T-helper 2 cell treated with Interferon-gamma antibody and Interleukin-4, amounts not matched to agents 5 μg/mL and 100 μg/mL, for 36 hours (primary cell): ENCODE results near the gene TNFSF8.

Experiments
- DNase-seq: peaks from one replicate; pipeline ENCODE4 v3.0.0; 2021; ENCODE audit warnings: low spot score
- H3K27ac Mint-ChIP-seq: one replicate; pipeline ENCODE4 v1.8.0; 2021; ENCODE audit warnings: mild to moderate bottlenecking, mixed read lengths
- H3K27me3 Mint-ChIP-seq: one replicate; pipeline ENCODE4 v1.8.0; 2021; ENCODE audit warnings: low read depth, mixed read lengths
- H3K36me3 Mint-ChIP-seq: one replicate; pipeline ENCODE4 v1.8.0; 2021; ENCODE audit warnings: low read depth, mixed read lengths
- H3K4me1 Mint-ChIP-seq: one replicate; pipeline ENCODE4 v1.8.0; 2021; ENCODE audit warnings: low read depth, mixed read lengths
- H3K4me3 Mint-ChIP-seq: one replicate; pipeline ENCODE4 v1.8.0; 2022; ENCODE audit warnings: mild to moderate bottlenecking, moderate library complexity, mixed read lengths
- H3K9me3 Mint-ChIP-seq: one replicate; pipeline ENCODE4 v1.8.0; 2021; ENCODE audit warnings: mixed read lengths

The TNFSF8 gene

DNA sequence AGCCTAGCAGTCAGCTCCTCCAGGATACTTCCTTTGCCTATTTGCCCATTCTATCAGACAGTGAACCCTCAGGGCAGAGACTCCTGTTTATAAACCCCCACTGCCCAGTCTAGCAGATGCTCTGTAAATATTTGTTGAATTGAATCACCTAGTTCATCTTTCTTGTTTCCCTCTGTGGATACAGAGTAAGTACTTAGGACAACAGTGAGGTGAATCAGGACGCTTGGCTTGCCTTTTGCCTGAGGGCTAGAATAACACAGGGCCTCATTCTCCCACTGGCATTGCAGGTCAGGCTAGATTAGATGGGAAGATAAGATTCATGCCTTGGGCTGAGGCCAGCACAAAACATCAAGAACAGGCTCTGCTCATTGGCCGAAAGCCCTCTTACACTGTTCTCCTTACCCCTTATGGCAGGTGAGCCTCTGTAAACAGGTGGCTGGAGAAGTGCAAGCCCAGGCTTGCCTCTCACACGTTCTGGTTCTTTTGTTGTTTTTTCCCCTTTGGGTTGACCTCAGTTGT is 22.2 kb downstream of the TNFSF8 start:
- Mint-ChIP-seq H3K27ac (peak overlapping the region; percentile 93), H3K4me1 (peaks cover 70% of the 10 kb centered on the region), H3K4me3 (peak overlapping the region; percentile 68), H3K27me3 (no peaks in the 10 kb centered on the region), H3K9me3 (no peaks in the 10 kb centered on the region), H3K36me3 (peaks cover 84% of the 10 kb centered on the region)
- DNase-seq = peak; percentile 36

DNA sequence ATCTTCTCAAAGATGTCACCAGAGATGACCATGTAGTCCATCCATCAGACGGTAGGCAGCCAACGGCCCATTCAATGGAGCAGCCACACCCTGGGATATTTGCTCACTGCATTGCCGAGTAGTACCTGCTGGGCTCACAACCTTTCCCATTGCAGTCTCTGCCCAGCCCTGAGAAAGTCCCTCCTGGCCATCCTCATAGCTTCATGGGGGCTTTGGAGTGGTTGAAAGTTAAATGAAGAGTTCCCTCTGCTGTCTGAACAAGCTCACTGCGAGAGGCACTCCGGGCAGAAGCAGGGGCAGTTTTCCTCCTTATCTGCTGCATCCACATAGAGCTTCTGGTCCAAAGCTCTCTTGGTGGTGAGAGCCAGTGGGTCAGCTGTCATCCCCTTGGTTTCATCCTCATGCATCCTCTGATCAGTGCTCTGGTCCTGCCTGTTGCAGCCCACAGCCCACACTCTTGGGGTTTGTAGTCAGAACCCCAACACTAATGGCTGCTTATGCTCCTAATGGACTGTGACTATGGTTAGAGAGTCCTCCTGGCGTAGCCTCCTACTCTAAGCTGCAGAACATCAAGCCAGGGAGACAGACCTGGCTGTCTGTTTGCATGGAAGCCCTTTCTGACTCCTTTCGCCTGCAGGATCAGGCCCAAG is 23.3 kb downstream of the TNFSF8 start:
- H3K36me3 Mint-ChIP-seq = peaks cover 84% of the 10 kb centered on the region
- peaks cover 79% of the 10 kb centered on the region for H3K4me1 Mint-ChIP-seq
- no peak for DNase-seq
- H3K27me3 Mint-ChIP-seq = no peaks in the 10 kb centered on the region
- peak overlapping the region; percentile 93 for H3K27ac Mint-ChIP-seq
- no peaks in the 10 kb centered on the region for H3K9me3 Mint-ChIP-seq
- peak overlapping the region; percentile 40 for H3K4me3 Mint-ChIP-seq

DNA sequence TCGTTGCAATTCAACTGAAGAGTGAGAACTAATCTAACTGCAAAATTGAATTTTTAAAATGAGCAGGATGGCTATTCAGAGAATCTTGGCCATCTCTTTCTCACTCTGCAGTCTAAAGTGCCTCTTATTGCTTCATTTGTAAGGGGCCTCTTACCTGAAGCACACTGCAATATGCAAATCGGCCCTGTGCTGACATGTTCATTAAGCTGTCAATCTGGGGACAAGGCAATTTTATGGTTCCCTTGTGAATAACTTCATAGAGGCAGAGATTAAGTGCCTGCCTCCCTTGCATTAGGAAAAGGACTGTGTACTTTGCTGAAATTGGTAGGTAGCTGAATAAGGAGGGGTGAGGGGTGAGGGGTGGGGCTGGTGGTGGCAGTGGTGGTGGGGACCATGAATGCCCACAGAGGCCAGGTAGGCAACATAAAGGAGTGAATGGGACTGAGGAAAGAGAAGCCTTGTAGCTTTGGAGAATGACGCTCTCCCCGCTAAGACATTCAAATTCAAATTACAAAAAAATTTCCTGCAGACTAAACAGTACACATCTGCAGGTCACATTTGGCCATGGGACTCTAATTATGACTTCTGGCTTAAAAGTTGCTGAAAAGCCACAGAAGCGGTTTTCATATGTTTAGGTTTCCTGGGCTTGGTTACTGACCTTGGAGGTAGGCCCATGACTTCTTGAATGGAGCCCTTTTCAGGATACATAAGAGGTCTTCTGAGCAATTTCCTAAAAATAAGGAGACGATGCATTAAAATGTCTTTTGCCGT is 25.0 kb downstream of the TNFSF8 start:
- Mint-ChIP-seq H3K4me1 (peaks cover 85% of the 10 kb centered on the region), H3K4me3 (no peak overlapping the region), H3K36me3 (peaks cover 92% of the 10 kb centered on the region), H3K27ac (no peak overlapping the region), H3K9me3 (no peaks in the 10 kb centered on the region), H3K27me3 (no peaks in the 10 kb centered on the region)
- no peak for DNase-seq

DNA sequence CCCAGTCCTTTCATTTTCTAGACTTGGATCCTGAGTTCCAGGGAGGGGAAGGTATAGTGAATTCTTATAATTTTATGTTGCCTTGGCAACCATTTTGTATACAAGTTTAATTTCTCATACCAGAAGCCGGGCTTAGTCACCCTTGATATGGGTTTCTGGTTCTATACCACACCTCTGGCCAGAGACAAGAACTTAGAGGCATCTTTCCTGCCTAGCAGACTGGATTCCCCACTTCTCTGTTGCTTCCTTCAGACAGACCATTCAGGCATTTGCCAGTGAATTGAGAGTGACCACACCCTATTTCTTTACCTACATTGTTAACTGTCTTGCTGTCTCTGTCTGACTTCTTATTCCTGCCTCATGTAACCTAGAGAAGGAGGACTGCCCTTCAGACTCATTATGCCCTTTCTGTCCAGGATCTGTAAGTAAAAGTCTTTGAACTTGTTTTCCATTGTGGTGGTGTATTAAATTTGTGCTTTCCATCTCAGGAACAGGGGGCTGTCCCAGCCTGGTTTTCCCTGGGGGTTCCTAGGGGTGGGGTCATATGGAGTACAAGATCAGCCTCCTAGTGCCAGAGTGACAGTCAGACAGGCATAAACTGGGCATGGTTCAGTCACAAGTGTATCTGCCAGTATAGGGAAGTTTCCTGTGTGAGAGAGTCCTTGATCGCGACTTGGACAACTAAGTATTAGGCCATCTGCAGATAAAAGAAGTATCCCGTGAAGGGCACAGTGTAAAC is 27.4 kb downstream of the TNFSF8 start:
- Mint-ChIP-seq H3K4me1 (peaks cover 62% of the 10 kb centered on the region), H3K4me3 (peak overlapping the region; percentile 85), H3K36me3 (peaks cover 74% of the 10 kb centered on the region), H3K27ac (peak overlapping the region; percentile 81), H3K9me3 (no peaks in the 10 kb centered on the region), H3K27me3 (no peaks in the 10 kb centered on the region)
- DNase-seq = no peak

DNA sequence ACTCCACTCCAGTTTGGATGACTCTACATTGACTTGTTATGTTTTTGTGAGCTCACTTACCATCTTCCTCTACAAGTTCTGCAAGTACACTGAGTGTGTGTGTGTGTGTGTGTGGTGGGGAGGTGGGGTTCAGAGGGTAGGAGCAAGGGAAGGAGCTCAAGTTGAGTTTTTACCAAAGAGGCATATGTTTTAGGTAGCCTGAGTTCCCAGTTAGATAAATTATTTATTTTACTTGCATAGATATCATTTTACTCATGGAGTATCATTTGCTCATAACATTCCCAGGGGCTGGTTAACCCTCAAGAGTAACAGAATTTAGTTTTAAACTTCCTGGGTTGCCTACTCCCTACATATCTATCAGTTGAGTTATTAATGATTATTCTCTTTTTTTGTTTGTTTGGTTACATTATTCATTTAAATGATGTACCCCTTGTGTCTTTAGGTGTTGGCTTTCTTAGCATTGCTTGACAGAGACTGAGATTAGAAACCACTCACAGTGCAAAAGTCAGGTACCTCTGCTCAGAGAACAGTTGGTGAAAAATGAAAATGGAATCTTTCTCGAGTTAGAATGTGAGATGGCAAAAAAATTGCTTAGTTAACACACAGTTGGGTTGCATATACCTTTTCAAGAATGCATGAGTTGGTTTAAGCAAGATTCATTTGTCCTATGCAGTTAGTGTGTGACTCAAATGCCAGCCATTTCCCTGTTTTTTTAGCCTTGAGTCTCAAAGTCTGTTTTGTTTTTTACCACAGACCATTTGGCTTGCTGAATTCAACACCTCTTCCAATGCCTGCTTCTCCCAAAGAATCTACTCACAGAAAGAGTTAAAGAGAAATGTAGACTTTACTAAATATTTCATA is 29.2 kb downstream of the TNFSF8 start:
- Mint-ChIP-seq H3K9me3 (no peaks in the 10 kb centered on the region), H3K27ac (peak overlapping the region; percentile 49), H3K4me3 (peak overlapping the region; percentile 40), H3K36me3 (peaks cover 60% of the 10 kb centered on the region), H3K27me3 (no peaks in the 10 kb centered on the region), H3K4me1 (peaks cover 46% of the 10 kb centered on the region)
- no peak for DNase-seq

DNA sequence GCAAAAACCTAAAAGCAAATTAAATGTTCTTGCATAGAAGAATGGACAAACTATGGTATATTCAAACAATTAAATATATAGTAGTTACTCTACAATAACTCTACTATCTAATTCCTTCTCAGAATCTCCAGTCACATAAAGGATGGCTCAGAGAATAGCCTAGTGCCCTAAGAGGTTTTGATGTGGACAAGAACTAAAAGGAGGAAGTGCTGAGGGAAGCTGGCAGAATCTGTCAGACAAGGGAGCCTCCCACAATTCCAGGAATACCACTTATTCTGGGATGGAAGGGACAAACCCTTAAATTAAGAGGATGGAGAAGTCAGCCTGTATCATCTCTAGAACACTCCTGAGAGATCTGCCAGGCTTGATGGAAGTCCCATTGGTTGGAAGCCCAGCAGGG is 30.4 kb downstream of the TNFSF8 start:
- no peaks in the 10 kb centered on the region for H3K27me3 Mint-ChIP-seq
- H3K9me3 Mint-ChIP-seq = no peaks in the 10 kb centered on the region
- DNase-seq = no peak
- H3K27ac Mint-ChIP-seq = no peak overlapping the region
- peaks cover 53% of the 10 kb centered on the region for H3K4me1 Mint-ChIP-seq
- no peak overlapping the region for H3K4me3 Mint-ChIP-seq
- peaks cover 61% of the 10 kb centered on the region for H3K36me3 Mint-ChIP-seq

DNA sequence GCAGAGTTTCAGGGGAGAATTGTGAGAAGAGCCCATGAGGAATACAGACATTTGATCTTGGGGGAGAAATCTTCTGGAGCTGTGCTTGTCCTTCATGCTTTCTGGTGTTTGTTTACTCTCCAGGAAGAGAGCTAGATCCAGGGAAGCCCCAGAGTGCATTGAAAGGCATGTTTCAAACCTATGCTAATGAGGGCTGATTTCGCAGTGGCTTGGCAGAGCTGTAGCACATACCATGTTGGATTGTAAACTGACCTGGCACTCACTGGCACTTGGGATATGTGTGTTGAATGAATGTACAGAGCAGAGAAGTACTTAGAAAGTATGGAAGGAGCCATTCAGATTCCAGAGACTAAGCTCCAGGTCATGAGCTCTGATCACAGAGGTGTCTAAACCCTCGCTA is 30.9 kb downstream of the TNFSF8 start:
- H3K4me1 Mint-ChIP-seq = peaks cover 55% of the 10 kb centered on the region
- no peak for DNase-seq
- no peaks in the 10 kb centered on the region for H3K9me3 Mint-ChIP-seq
- no peaks in the 10 kb centered on the region for H3K27me3 Mint-ChIP-seq
- H3K4me3 Mint-ChIP-seq = no peak overlapping the region
- H3K36me3 Mint-ChIP-seq = peaks cover 59% of the 10 kb centered on the region
- no peak overlapping the region for H3K27ac Mint-ChIP-seq

DNA sequence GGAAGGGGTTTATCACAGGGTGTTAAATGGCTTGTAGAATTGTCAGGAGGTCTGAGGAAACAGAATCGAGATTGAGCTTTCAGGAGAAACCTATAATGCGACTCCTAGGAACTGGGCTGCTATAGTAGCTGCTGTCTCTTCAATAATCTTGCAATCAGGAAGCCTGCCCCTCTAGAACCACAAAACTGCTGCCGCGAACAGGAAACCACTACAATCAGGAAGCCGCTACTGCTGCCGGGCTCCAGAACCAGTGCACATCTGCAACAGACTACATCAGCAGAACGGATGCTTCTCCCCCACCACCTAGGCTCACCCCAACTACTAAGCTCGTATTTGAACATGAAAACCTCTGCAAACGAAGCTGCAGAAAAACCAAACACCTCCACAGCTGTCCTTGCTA is 31.6 kb downstream of the TNFSF8 start:
- no peak overlapping the region for H3K4me3 Mint-ChIP-seq
- peaks cover 58% of the 10 kb centered on the region for H3K36me3 Mint-ChIP-seq
- DNase-seq = peak; percentile 71
- H3K27me3 Mint-ChIP-seq = no peaks in the 10 kb centered on the region
- peaks cover 54% of the 10 kb centered on the region for H3K4me1 Mint-ChIP-seq
- no peaks in the 10 kb centered on the region for H3K9me3 Mint-ChIP-seq
- no peak overlapping the region for H3K27ac Mint-ChIP-seq

DNA sequence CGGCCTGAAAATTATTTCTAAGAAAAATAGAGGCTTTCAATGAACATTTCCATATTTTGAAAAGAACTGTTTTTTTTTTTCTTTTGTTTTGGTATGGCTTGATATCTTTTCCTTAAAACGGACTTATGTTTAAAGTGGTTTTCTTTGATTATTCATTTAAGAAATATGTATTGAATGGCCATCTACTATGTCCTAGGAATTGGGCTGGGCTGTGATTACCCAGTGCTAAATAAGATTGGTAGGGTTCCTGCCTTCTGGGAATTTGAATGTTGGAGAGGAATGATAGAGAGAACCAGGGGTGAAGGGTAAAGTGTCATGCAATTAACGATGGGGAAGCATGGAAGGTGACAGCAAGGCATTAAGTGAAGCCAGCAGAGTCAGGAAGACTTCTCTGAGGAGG is 33.2 kb downstream of the TNFSF8 start:
- Mint-ChIP-seq H3K4me3 (no peak overlapping the region), H3K27me3 (no peaks in the 10 kb centered on the region), H3K4me1 (peaks cover 48% of the 10 kb centered on the region), H3K27ac (no peak overlapping the region), H3K9me3 (peaks cover 4% of the 10 kb centered on the region), H3K36me3 (peaks cover 52% of the 10 kb centered on the region)
- no peak for DNase-seq

DNA sequence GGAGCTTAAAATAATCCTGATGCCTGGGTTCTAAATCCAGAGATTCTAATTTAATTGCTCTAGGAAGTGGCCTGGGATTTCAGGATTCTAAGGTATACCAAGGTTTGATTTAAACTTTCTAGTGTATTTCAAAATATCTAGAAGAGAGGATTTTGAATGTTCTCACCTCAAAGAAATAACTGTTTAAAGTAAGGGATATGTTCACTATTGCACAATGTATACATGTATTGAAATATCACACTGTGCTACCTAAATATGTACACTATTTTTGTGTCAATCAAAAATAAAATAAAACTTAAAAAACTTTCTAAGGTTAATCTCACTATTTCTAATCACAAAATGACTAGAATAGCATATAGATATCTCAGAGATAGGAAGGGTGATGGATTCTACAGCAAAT is 34.0 kb downstream of the TNFSF8 start:
- Mint-ChIP-seq H3K4me1 (peaks cover 43% of the 10 kb centered on the region), H3K9me3 (peaks cover 8% of the 10 kb centered on the region), H3K27ac (no peak overlapping the region), H3K4me3 (no peak overlapping the region), H3K27me3 (no peaks in the 10 kb centered on the region), H3K36me3 (peaks cover 46% of the 10 kb centered on the region)
- no peak for DNase-seq

DNA sequence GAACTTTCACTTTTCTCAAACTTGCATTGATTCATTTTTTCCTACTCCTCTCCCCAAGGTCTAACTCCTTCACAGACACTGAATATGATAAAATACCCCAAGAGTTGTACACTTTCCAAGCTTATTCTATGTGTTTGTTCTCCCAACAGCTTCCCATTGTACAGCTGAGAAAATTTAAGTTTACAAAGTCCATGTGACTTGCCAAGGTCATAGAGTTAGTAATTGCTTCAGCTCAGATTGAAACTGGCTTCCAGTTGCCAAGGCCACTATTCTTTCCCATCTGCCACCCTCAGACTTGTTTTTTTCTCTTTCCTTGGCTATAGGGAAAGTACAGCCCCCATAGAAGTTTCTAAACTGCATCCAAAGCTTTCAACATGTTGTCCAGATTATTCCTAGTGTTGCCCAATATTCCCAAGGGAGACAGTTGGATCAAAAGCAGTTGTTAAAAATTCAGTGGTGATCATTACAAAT is 34.8 kb downstream of the TNFSF8 start:
- Mint-ChIP-seq H3K4me1 (peaks cover 38% of the 10 kb centered on the region), H3K27me3 (no peaks in the 10 kb centered on the region), H3K36me3 (peaks cover 44% of the 10 kb centered on the region), H3K4me3 (no peak overlapping the region), H3K9me3 (peaks cover 15% of the 10 kb centered on the region), H3K27ac (peak overlapping the region; percentile 58)
- DNase-seq = no peak

DNA sequence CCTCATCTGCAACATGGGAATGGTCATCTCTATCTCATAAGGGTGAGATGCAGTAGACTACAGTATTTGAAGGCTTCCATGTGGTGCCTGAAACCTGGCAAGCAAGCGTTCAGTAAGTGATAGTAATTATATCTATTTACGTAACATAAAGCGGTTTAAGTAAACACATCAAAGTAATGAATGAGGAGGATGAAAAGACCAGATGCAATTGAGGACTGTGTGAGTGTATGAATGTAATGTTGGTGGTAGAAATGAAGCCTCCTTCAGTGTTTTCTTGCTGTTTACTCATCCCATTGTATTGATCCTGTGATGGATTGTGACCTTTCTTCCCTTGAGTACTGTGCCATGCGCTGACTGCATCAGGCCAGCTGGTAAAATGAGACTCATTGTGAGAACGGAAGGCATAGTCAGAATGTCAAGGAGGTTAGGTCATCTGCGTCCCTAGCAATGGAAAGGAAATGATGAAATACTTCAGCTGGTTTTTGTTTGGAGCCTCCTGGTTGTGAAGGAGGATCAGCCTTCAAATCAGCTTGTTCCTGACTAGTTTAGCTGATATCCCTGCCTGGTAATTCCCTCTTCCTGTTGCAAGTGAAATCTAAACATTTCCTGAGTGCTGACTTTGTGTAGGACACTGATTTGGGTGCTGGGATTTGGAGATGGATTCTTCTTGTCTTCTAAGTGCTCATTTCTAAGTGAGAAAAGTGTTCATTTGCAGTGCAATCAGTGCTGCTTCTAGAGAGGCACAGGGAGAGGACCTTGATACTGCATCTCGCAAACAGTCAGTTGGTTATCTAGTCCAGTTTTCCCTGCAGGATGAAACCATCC is 35.6 kb downstream of the TNFSF8 start:
- Mint-ChIP-seq H3K36me3 (peaks cover 42% of the 10 kb centered on the region), H3K9me3 (peaks cover 15% of the 10 kb centered on the region), H3K4me3 (peak overlapping the region; percentile 29), H3K27ac (peak overlapping the region; percentile 58), H3K27me3 (no peaks in the 10 kb centered on the region), H3K4me1 (peaks cover 42% of the 10 kb centered on the region)
- peak; percentile 69 for DNase-seq
